HepG2 (cell line): ENCODE data around the gene POFUT2. TPM values are rescaled to one million over a fixed set of nuclear protein-coding genes. Genes with fewer than 3 reads are reported as not detected.
A peak's percentile ranks its signal among the peaks of the same experiment; 100 is the strongest.

Source experiments
- ATAC-seq: fragments of 200-7000 bp; cut with Tn5 transposase; 3 replicates; pipeline ENCODE4 v1.9.1; 2020; ENCODE audit warnings: mild to moderate bottlenecking, moderate library complexity
- BruUV-seq: library from RNA; stranded (reverse); fragments of 400-500 nt; replicated peaks from 2 replicates; lab custom pipeline; 2021; lab: Mats Ljungman, UMichigan
- CTCF ChIA-PET: fragments of 300-600 bp; formaldehyde crosslinking; extraction: SDS; loops from one replicate; lab custom pipeline; 2021; ENCODE audit warnings: low total read pairs, inconsistent platforms, low intra/inter-chr PET ratio; lab: Yijun Ruan, JAX
- POLR2A ChIA-PET: fragments of 350-600 bp; sonication (Branson Sonifier 250); formaldehyde crosslinking; loops from one replicate; lab custom pipeline; 2020; ENCODE audit warnings: antibody characterized with exemption, inconsistent platforms; lab: Yijun Ruan, JAX
- DNase-seq: peaks from one replicate; pipeline ENCODE4 v3.0.0-alpha.2; 2015; ENCODE audit warnings: low spot score
- FAIRE-seq: peaks from 3 replicates; lab custom pipeline; 2011; peaks lifted over from hg19 to GRCh38; lab: Jason Lieb, UNC
- H2AFZ ChIP-seq: one replicate; pipeline ENCODE4 v1.6.1; 2011; ENCODE audit warnings: low read length, inconsistent platforms
- H3K27ac ChIP-seq: fragments of 300-600 bp; 3 replicates; pipeline ENCODE4 v1.8.0; 2011; ENCODE audit warnings: mixed run types, mild to moderate bottlenecking, mixed read lengths, low read length, inconsistent platforms; ENCODE audit not compliant: insufficient read depth; ENCODE audit errors: extremely low read length
- H3K27me3 ChIP-seq, 2 experiments: fragments of 200-600 bp in 1 of 2; 2 replicates in 1 of 2; 3 replicates in 1 of 2; pipeline versions ENCODE4 v1.6.0 to v1.8.0; 2011; ENCODE audit warnings: low read length in 2 of 2, mild to moderate bottlenecking in 2 of 2, moderate library complexity in 2 of 2, inconsistent platforms in 1 of 2; ENCODE audit not compliant: insufficient read depth in 2 of 2, control insufficient read depth in 1 of 2
- H3K36me3 ChIP-seq, 2 experiments: fragments of 200-600 bp in 1 of 2; replicated peaks in 1 of 2; 2 replicates in 1 of 2; 3 replicates in 1 of 2; pipeline versions ENCODE4 v1.5.1 to v1.8.0; 2011; ENCODE audit warnings: low read length in 2 of 2, inconsistent platforms in 1 of 2; ENCODE audit not compliant: insufficient read depth in 2 of 2, control insufficient read depth in 1 of 2
- H3K4me1 ChIP-seq: 2 replicates; pipeline ENCODE4 v1.5.1; 2012; ENCODE audit warnings: low read length, inconsistent platforms; ENCODE audit not compliant: insufficient read depth
- H3K4me2 ChIP-seq: 2 replicates; pipeline ENCODE4 v1.6.0; 2011; ENCODE audit warnings: low read depth, low read length, inconsistent platforms
- H3K4me3 ChIP-seq, 3 experiments: fragments of 200-600 bp in 1 of 3; sonication (generic), shearing (Covaris generic) in 1 of 3; replicated peaks in 1 of 3; 2 replicates each; pipeline ENCODE4 v1.5.1; 2011 to 2016; ENCODE audit warnings: low read length in 3 of 3, inconsistent platforms in 2 of 3, low read depth in 2 of 3, mild to moderate bottlenecking in 2 of 3, control low read depth in 1 of 3, mixed read lengths in 1 of 3; ENCODE audit not compliant: insufficient read depth in 1 of 3
- H3K79me2 ChIP-seq: one replicate; pipeline ENCODE4 v1.6.1; 2011; ENCODE audit warnings: low read length, inconsistent platforms; ENCODE audit not compliant: insufficient read depth
- H3K9ac ChIP-seq: 2 replicates; pipeline ENCODE4 v1.6.0; 2011; ENCODE audit warnings: mild to moderate bottlenecking, low read depth, low read length, inconsistent platforms; ENCODE audit not compliant: insufficient read depth
- H3K9me3 ChIP-seq: 2 replicates; pipeline ENCODE4 v1.5.1; 2012; ENCODE audit warnings: mild to moderate bottlenecking, low read length
- H4K20me1 ChIP-seq: 2 replicates; pipeline ENCODE4 v1.6.0; 2011; ENCODE audit warnings: inconsistent platforms, mild to moderate bottlenecking, low read length, moderate library complexity; ENCODE audit not compliant: insufficient read depth
- CCDC6 ChIP-seq: sonication (generic); formaldehyde crosslinking; IDR thresholded peaks from 2 replicates; pipeline ENCODE4 v1.8.1; 2022; ENCODE audit warnings: mild to moderate bottlenecking, missing genetic modification reagents, moderate library complexity
- GPN1 ChIP-seq: sonication (generic); formaldehyde crosslinking; IDR thresholded peaks from 2 replicates; pipeline ENCODE4 v1.5.1; 2020; ENCODE audit warnings: missing genetic modification reagents, borderline replicate concordance
- MIER2 ChIP-seq: IDR thresholded peaks from 2 replicates; pipeline ENCODE4 v1.6.1; 2016; ENCODE audit warnings: missing biosample characterization, missing genetic modification reagents
- SNRNP70 ChIP-seq: fragments of 200-400 bp; formaldehyde crosslinking; IDR thresholded peaks from 2 replicates; pipeline ENCODE4 v1.6.1; 2017; ENCODE audit warnings: mild to moderate bottlenecking, low read depth, low read length, moderate library complexity
- SP5 ChIP-seq: IDR thresholded peaks from 2 replicates; pipeline ENCODE4 v1.6.1; 2016; ENCODE audit warnings: low read depth, borderline replicate concordance
- ZBTB7B ChIP-seq: sonication (generic); formaldehyde crosslinking; IDR thresholded peaks from 2 replicates; pipeline ENCODE4 v1.4.0; 2020; ENCODE audit warnings: missing genetic modification reagents
- ZNF264 ChIP-seq: sonication (generic); formaldehyde crosslinking; IDR thresholded peaks from 2 replicates; pipeline ENCODE4 v1.4.0; 2020; ENCODE audit warnings: missing genetic modification reagents
- ZNF746 ChIP-seq: sonication (generic); formaldehyde crosslinking; IDR thresholded peaks from 2 replicates; pipeline ENCODE4 v1.8.0; 2022; ENCODE audit warnings: mild to moderate bottlenecking, missing genetic modification reagents
- ZNF777 ChIP-seq: sonication (generic); formaldehyde crosslinking; IDR thresholded peaks from 2 replicates; pipeline ENCODE4 v1.4.0; 2020; ENCODE audit warnings: missing genetic modification reagents
- ZNF839 ChIP-seq: sonication (generic); formaldehyde crosslinking; IDR thresholded peaks from 2 replicates; pipeline ENCODE4 v1.4.0; 2020; ENCODE audit warnings: missing genetic modification reagents, mild to moderate bottlenecking, borderline replicate concordance
- WGBS: methylation state at CpG from one replicate; pipeline ENCODE4 v1.1.6; 2017; ENCODE audit warnings: low lambda C conversion rate; 5-methylcytosine and 5-hydroxymethylcytosine counted together
- in situ Hi-C: cut with HindIII; loops from 2 replicates; pipeline ENCODE4 v1.10.0; 2017; ENCODE audit warnings: low pct_unique_long_range_greater_than_20kb; ENCODE audit not compliant: extremely low pct_ligation_motif_present
- intact Hi-C: fragments of 100-400 bp; cut with micrococcal nuclease; formaldehyde crosslinking; loops from one replicate; pipeline ENCODE4 v1.10.0; 2022; ENCODE audit not compliant: unreplicated experiment
- polyA plus RNA-seq, 8 experiments: library from polyadenylated mRNA; depleted of rRNA in 3 of 8; stranded (reverse) in 7 of 8; unstranded in 1 of 8; fragments of >200 nt; fragmentation: Illumina TruSeq in 4 of 8; extraction: Trizol in 4 of 8; gene quantifications; 2 replicates each; pipeline versions ENCODE4 v1.2.1 to v1.2.3, GENCODE V29; 2011 to 2016; ENCODE audit warnings: low read depth in 4 of 8, missing spikeins in 1 of 8, mixed read lengths in 1 of 8; ENCODE audit not compliant: insufficient read depth in 1 of 8
- total RNA-seq, 5 experiments: library from RNA; depleted of rRNA; stranded (reverse); fragments of >200 nt; fragmentation: Illumina TruSeq; extraction: Trizol; gene quantifications; 2 replicates each; pipeline ENCODE4 v1.2.3, GENCODE V29; 2016; ENCODE audit warnings: low read depth in 1 of 5
- TF ChIP-seq, protein P1 (sequence below): IDR thresholded peaks from 2 replicates; pipeline ENCODE4 v1.6.1; 2012; ENCODE audit warnings: inconsistent platforms
- TF ChIP-seq, protein P2 (sequence below): IDR thresholded peaks from 2 replicates; pipeline ENCODE4 v1.6.1; 2016; ENCODE audit warnings: low read depth, control low read depth

POFUT2 gene
- total and polyA plus RNA-seq, 2 of the 13 experiments (the other 11 are each of a cell fraction or from before 2014, with no cell fraction given), result 22.8 to 24.0 TPM

DNA sequence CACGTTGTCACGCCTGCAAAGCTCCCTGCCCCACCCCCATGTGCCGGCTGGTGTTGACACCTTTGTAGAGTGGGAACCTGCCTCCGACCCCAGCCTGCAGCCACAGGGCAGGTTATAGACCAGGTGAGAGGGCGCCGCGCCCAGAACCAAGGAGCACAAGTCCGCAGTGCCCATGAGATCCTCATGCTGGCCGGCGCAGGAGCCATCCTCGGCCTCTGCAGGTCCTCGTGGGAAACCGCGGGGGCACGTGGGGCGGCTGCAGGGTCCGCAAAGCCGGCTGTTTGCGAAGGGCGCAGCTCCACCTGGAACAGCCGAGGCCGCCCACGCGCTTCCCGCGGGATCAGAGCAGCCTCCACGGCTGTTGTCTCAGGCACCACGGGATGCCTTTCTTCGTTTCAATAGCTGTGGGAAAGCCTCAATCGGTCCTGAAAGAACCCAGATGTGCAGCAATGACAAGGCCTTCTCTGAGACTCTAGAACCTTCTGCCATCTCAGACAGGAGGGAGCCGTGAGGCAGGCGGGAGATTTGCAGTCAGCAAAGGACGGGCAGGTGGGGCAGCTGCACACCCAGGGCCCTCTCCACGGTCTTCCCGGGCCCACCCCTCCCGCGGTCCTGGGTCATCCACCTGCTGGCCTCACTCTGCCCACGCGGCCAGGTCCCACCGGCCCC lies 29.9 kb downstream of the POFUT2 start (continued):
- TF ChIP-seq CCDC6 (CRISPR knock-in tag) (0 out of 2 replicates have a peak, but pooled peaks have one; percentile 7), ZNF264 (CRISPR knock-in tag) (no peak), GPN1 (CRISPR knock-in tag) (no peak), ZNF839 (CRISPR knock-in tag) (no peak)
- TF ChIP-seq, protein P1, sequence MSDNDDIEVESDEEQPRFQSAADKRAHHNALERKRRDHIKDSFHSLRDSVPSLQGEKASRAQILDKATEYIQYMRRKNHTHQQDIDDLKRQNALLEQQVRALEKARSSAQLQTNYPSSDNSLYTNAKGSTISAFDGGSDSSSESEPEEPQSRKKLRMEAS, result 0 out of 2 replicates have a peak, but pooled peaks have one; percentile 5

DNA sequence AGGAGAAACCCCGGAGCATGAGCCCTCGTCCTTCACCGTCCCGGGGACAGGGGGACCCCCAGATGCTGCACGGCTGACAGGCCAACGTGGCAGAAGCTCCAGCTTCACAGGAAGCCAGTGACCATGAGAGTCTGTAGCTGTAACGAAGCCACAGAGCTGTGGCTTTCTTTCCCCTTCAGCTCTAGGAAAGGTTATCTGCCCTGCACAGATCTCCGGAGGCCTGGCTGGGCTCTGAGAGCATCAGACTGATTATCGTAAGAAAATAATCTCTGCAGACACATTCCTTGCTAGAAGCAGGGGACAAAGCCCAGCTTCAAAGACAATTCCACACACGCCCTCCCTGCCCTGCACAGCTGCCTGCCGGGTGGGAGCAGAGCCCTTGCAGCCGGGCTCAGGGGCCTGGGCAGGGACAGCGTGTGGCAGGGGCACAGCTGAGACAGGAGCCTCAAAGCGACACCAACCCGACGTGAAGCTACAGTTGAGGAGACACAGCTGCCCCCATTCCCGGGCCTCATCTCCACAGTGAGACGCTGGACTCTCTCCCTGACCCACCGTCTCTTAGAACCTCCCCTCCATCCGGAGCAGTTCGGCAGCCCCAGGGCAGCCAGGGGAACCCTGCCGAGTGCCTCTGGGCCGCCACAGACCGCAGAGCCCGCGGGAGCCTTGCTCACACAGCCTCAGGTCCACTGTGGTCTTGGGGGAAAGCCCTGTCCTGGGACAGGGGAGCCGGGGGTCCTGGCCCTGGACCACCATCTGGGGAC lies 30.6 kb downstream of the POFUT2 start:
- no TSS peak for BruUV-seq
- ChIA-PET POLR2A (no interaction called here), CTCF (no interaction called here)

More for the DNA sequence above, 30.6 kb downstream of the POFUT2 start:
- TF ChIP-seq SP5 (CRISPR knock-in tag) (no peak), ZNF777 (CRISPR knock-in tag) (0 out of 2 replicates have a peak, but pooled peaks have one; percentile 37), MIER2 (CRISPR knock-in tag) (no peak), SNRNP70 (no peak), ZNF746 (CRISPR knock-in tag) (no peak), ZBTB7B (CRISPR knock-in tag) (no peak)
- TF ChIP-seq, protein P2, sequence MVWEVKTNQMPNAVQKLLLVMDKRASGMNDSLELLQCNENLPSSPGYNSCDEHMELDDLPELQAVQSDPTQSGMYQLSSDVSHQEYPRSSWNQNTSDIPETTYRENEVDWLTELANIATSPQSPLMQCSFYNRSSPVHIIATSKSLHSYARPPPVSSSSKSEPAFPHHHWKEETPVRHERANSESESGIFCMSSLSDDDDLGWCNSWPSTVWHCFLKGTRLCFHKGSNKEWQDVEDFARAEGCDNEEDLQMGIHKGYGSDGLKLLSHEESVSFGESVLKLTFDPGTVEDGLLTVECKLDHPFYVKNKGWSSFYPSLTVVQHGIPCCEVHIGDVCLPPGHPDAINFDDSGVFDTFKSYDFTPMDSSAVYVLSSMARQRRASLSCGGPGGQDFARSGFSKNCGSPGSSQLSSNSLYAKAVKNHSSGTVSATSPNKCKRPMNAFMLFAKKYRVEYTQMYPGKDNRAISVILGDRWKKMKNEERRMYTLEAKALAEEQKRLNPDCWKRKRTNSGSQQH (CRISPR knock-in tag), result no peak
- no peak overlapping the region for H3K27ac ChIP-seq
- 0 out of 2 replicates have a peak, but pooled peaks cover 3% of the 10 kb centered on the region for H4K20me1 ChIP-seq
- H3K4me1 ChIP-seq, result peaks cover 43% of the 10 kb centered on the region
- WGBS, result 13% methylated on average over 8 of the region's 27 CpGs
- peak; percentile 53 for ATAC-seq
- DNase-seq, result no peak
- in situ Hi-C loops (no loop called here), intact Hi-C loops (no loop called here)
- peak overlapping the region; percentile 52 for H3K4me2 ChIP-seq
- no peaks in the 10 kb centered on the region for H3K36me3 ChIP-seq
- no peak overlapping the region for H3K9ac ChIP-seq
- H3K9me3 ChIP-seq, result no peaks in the 10 kb centered on the region
- FAIRE-seq, result no peak
- peaks cover 19 to 70% of the 10 kb centered on the region in 2 experiments for H3K27me3 ChIP-seq
- H2AFZ ChIP-seq, result no peak overlapping the region
- peak overlapping the region in 1 of 3 experiments; percentile 48; a peak in 1 of 6 replicates for H3K4me3 ChIP-seq
- no peaks in the 10 kb centered on the region for H3K79me2 ChIP-seq
